Chondrocyte (in vitro differentiated cells): Measurements from ENCODE around the gene CAPN5. TPM values are rescaled to one million over a fixed set of nuclear protein-coding genes. Genes with fewer than 3 reads are reported as not detected.

Source experiments
- DNase-seq: peaks from one replicate; pipeline ENCODE4 v3.0.0; 2021; ENCODE audit warnings: mixed read lengths, low spot score
- H3K27ac Mint-ChIP-seq: one replicate; pipeline ENCODE4 v1.8.0; 2021; ENCODE audit warnings: mild to moderate bottlenecking, moderate library complexity, mixed read lengths; ENCODE audit not compliant: unreplicated experiment
- H3K27me3 Mint-ChIP-seq: 2 replicates; pipeline ENCODE4 v1.8.0; 2021; ENCODE audit warnings: low read depth, mixed read lengths
- H3K36me3 Mint-ChIP-seq: 2 replicates; pipeline ENCODE4 v1.8.0; 2021; ENCODE audit warnings: low read depth, mixed read lengths
- H3K4me1 Mint-ChIP-seq: 2 replicates; pipeline ENCODE4 v1.8.0; 2021; ENCODE audit warnings: low read depth, mild to moderate bottlenecking, mixed read lengths
- H3K4me3 Mint-ChIP-seq: one replicate; pipeline ENCODE4 v1.8.0; 2021; ENCODE audit warnings: mild to moderate bottlenecking, moderate library complexity, mixed read lengths; ENCODE audit not compliant: unreplicated experiment
- H3K9me3 Mint-ChIP-seq: 2 replicates; pipeline ENCODE4 v1.8.0; 2021; ENCODE audit warnings: low read depth, mixed read lengths
- total RNA-seq: library from RNA; stranded (reverse); gene quantifications from 3 replicates; pipeline ENCODE4 v1.2.1, GENCODE V29; 2021
- TF ChIP-seq, protein P1 (sequence below): fragments of 200-600 bp; sonication (generic); IDR thresholded peaks from 2 replicates; pipeline ENCODE4 v1.5.0; 2021; ENCODE audit warnings: antibody characterized with exemption, mild to moderate bottlenecking, moderate library complexity

Gene CAPN5
- total RNA-seq, 1 donor from 2014 or later: 11.9 TPM

DNA sequence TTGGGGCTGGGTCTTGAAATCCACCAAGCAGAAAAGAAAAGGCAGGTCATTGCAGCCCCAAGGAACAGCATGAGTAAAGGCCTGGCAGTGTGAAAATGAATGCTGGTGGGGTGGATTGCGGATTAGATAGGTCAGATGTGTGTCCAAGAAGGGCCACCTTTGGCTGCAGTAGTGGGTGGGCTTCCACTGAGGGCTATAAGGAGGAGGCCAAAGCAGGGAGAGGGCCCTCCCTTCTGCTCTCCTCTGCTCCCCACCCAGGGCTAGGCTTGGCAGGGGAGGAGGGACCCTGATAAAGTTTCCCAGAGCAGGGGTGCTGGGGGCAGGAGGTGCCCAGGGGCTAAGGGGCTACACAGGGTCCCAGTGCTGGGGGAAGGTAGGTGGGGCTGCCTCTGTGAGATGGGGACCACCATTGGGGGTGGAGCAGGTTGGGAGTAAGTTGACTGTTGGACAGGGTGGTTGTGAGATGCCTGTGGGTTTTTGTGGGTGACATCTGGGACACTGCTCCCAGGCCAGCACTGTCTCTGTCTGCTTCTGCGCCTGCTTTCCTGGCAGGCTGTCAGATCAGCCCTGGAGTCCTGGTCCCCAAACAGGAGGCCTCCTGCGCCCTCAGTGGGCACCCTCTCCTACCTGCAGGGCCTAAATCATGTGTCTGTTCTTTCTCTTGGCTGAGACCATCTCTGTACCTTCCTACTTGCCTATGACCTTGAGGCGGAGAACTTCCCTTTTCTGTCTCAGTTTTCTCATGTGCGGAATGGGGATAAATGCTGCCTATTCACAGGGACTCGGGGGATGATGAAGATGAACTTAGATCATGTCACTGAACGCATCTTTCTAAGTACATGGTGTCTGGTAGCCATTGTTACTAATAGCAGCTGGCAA is 1.9 kb downstream of the CAPN5 start:
- Mint-ChIP-seq H3K4me1 (peaks cover 29% of the 10 kb centered on the region), H3K4me3 (no peak overlapping the region), H3K27me3 (no peaks in the 10 kb centered on the region), H3K27ac (no peak overlapping the region), H3K9me3 (no peaks in the 10 kb centered on the region), H3K36me3 (no peaks in the 10 kb centered on the region)
- no peak for DNase-seq
- TF ChIP-seq, protein P1, sequence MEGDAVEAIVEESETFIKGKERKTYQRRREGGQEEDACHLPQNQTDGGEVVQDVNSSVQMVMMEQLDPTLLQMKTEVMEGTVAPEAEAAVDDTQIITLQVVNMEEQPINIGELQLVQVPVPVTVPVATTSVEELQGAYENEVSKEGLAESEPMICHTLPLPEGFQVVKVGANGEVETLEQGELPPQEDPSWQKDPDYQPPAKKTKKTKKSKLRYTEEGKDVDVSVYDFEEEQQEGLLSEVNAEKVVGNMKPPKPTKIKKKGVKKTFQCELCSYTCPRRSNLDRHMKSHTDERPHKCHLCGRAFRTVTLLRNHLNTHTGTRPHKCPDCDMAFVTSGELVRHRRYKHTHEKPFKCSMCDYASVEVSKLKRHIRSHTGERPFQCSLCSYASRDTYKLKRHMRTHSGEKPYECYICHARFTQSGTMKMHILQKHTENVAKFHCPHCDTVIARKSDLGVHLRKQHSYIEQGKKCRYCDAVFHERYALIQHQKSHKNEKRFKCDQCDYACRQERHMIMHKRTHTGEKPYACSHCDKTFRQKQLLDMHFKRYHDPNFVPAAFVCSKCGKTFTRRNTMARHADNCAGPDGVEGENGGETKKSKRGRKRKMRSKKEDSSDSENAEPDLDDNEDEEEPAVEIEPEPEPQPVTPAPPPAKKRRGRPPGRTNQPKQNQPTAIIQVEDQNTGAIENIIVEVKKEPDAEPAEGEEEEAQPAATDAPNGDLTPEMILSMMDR: no peak

DNA sequence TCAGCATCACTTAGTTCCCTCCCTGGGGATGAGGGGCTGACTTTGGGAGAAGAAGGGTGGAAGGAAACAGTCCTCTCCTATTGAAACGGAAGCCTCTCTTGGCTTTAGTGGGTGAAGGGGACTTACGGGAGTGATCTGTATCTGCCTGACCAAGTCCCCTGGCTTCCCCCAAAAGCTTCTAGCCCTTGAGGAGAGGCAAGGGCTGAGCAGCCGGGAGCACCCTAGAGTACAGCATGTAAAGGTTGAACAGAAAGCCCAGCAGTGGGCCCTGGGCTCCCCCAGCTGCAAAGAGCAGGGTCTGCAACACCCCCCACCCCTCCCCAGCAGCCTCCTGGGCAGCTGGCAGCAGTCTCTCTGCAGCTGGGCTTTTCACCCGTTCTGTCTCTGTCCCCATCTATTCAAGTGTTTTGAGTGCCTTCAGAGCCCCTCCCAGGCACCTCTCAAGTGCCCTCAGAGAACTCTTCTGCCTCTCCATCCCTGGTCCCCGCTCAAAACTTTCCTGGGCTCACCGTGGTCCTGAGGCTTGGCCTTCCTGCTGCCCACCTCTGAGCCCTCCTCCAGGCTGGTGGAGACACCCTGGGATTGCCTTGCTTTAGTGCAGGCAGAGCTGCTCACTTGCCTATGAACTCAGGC is 2.7 kb downstream of the CAPN5 start:
- no peaks in the 10 kb centered on the region for H3K36me3 Mint-ChIP-seq
- H3K4me3 Mint-ChIP-seq: no peak overlapping the region
- H3K27ac Mint-ChIP-seq: no peak overlapping the region
- TF ChIP-seq, protein P1: no peak
- no peaks in the 10 kb centered on the region for H3K9me3 Mint-ChIP-seq
- H3K27me3 Mint-ChIP-seq: no peaks in the 10 kb centered on the region
- no peak for DNase-seq
- H3K4me1 Mint-ChIP-seq: peaks cover 36% of the 10 kb centered on the region

DNA sequence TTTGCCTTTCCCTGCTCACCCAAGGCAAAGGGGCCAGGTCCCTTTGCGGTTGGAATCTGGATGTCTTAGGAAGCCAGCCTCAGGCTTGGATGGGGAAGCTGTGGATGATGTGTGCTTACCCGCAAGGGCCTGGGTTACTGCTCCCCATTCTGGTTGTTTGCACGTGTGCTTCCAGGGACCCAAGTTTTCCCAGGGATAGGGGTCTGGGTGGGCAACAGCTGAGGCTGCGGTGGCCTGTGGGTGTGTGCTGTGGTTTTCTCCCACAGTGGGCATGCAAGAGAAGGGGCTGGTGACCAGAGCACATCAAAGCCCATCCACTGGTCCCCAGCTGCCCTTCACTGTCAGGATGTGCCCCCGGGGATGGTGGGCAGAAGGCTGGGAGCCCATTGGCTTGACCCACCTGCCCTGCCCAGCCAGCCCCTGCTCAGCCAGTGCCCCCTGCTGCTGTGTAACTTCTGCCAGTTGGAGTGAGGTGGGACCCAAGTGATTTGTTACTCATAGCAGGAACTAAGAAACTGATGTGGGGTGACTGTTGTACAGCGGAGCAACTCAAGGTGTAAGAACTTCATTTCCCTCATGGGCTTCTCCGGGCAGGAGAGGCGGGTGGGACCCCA is 3.3 kb downstream of the CAPN5 start:
- H3K27me3 Mint-ChIP-seq: no peaks in the 10 kb centered on the region
- no peak for DNase-seq
- H3K4me3 Mint-ChIP-seq: no peak overlapping the region
- H3K36me3 Mint-ChIP-seq: no peaks in the 10 kb centered on the region
- no peaks in the 10 kb centered on the region for H3K9me3 Mint-ChIP-seq
- TF ChIP-seq, protein P1: no peak
- no peak overlapping the region for H3K27ac Mint-ChIP-seq
- peaks cover 36% of the 10 kb centered on the region for H3K4me1 Mint-ChIP-seq

DNA sequence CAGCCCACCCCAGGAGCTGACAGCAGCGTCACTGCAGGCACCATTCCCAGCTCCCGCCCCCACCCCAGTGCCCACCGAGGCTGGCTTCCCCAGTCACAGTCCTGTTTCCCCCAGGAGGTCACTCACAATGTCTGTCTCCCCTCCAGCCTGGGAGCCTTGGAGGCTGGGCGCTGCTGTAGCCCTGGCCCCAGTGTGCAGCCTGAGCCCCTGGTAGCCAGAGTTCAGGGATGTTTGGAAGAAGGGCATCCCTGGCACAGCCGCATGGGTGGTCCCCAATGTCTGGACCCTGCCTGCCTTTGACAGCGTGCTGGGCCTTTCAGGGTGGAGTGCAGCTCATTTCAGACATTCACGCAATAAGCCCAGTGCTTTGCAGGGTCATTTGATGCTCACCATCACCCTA is 4.3 kb downstream of the CAPN5 start:
- TF ChIP-seq, protein P1: no peak
- DNase-seq: peak; percentile 71
- H3K36me3 Mint-ChIP-seq: no peaks in the 10 kb centered on the region
- no peak overlapping the region for H3K27ac Mint-ChIP-seq
- no peak overlapping the region for H3K4me3 Mint-ChIP-seq
- no peaks in the 10 kb centered on the region for H3K9me3 Mint-ChIP-seq
- peaks cover 32% of the 10 kb centered on the region for H3K4me1 Mint-ChIP-seq
- H3K27me3 Mint-ChIP-seq: no peaks in the 10 kb centered on the region
